Right lobe of liver (tissue), 4 donors: ENCODE data around the gene HSD17B2.
A peak's percentile ranks its signal among the peaks of the same experiment; 100 is the strongest.

ENCODE experiments used
- POLR2A ChIP-seq: fragments of 450-650 bp; IDR thresholded peaks from one replicate; pipeline ENCODE4 v1.6.1; 2017; ENCODE audit warnings: antibody characterized with exemption, mild to moderate bottlenecking
- TF ChIP-seq, protein P1 (sequence below), 4 donors: fragments of 200-600 bp in 3 of 4; fragments of 450-650 bp in 1 of 4; IDR thresholded peaks; one replicate each; pipeline versions ENCODE4 v1.5.1 to v1.8.0; 2016 to 2022; ENCODE audit warnings: antibody characterized with exemption in 4 of 4, mild to moderate bottlenecking in 2 of 4
- donor health status: DM: no; HTN: no; CAD: no.
- donor health status: DM: no; HTN: no; CAD: no.
- donor health status: DM: no; HTN: yes; CAD: no.

DNA sequence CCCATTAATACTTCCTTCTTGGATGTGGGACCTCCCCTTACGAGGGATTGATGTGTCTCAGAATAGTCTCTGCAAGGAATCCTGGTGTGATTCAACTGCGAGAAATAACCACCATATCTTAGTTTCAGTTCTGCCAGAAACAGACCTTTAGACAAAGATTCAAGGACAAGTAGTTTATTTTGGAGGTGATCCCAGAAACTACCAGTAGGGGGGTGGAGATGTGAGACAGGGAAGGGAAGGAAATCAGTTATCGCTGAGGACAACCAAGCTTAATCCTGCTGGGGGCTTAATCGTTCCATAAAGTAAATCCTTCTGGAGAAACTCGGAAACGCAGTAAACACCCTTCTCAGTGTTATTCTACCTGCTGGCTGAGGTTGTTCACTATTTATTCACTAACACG is 18.8 kb upstream of the HSD17B2 start:
- TF ChIP-seq, protein P1, sequence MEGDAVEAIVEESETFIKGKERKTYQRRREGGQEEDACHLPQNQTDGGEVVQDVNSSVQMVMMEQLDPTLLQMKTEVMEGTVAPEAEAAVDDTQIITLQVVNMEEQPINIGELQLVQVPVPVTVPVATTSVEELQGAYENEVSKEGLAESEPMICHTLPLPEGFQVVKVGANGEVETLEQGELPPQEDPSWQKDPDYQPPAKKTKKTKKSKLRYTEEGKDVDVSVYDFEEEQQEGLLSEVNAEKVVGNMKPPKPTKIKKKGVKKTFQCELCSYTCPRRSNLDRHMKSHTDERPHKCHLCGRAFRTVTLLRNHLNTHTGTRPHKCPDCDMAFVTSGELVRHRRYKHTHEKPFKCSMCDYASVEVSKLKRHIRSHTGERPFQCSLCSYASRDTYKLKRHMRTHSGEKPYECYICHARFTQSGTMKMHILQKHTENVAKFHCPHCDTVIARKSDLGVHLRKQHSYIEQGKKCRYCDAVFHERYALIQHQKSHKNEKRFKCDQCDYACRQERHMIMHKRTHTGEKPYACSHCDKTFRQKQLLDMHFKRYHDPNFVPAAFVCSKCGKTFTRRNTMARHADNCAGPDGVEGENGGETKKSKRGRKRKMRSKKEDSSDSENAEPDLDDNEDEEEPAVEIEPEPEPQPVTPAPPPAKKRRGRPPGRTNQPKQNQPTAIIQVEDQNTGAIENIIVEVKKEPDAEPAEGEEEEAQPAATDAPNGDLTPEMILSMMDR (IDR thresholded peaks at IDR 0.05) = peak in 3 of 4 donors; percentile 26 to 30 (median 29)
- TF ChIP-seq POLR2A = no peak
